Right lobe of liver (tissue), 4 donors: ENCODE data around the gene GJC1.

Experiments used
- CTCF ChIP-seq, 4 donors: fragments of 200-600 bp in 3 of 4; fragments of 450-650 bp in 1 of 4; IDR thresholded peaks; one replicate each; pipeline versions ENCODE4 v1.5.1 to v1.8.0; 2016 to 2022; ENCODE audit warnings: antibody characterized with exemption in 4 of 4, mild to moderate bottlenecking in 2 of 4
- POLR2A ChIP-seq: fragments of 450-650 bp; IDR thresholded peaks from one replicate; pipeline ENCODE4 v1.6.1; 2017; ENCODE audit warnings: antibody characterized with exemption, mild to moderate bottlenecking
- donor health status: DM: no; HTN: no; CAD: no.
- donor health status: DM: no; HTN: no; CAD: no.
- donor health status: DM: no; HTN: yes; CAD: no.

GRCh38 chr17:44808156-44808555 is 21.9 kb downstream of the GJC1 start:
- TF ChIP-seq POLR2A (no peak), CTCF (IDR thresholded peaks at IDR 0.05) (no peak)
